Cardiac muscle cell (in vitro differentiated cells and primary cell): Measurements from ENCODE around the gene SORCS3. TPM values are rescaled to one million over a fixed set of nuclear protein-coding genes. Genes with fewer than 3 reads are reported as not detected.

Source experiments
- DNase-seq, 2 donors: peaks; one replicate each; pipeline versions ENCODE4 v3.0.0 to v3.0.0-alpha.2; 2010 to 2017; ENCODE audit warnings: low read depth in 1 of 2, low spot score in 1 of 2
- H3K27ac ChIP-seq: fragments of 200-600 bp; sonication (generic); 2 replicates; pipeline ENCODE4 v1.5.1; 2016
- H3K27me3 ChIP-seq: fragments of 200-600 bp; sonication (generic); 2 replicates; pipeline ENCODE4 v1.6.0; 2016; ENCODE audit warnings: control low read depth
- H3K36me3 ChIP-seq: fragments of 200-600 bp; sonication (generic); 2 replicates; pipeline ENCODE4 v1.5.1; 2016; ENCODE audit warnings: control low read depth
- H3K4me1 ChIP-seq: fragments of 200-600 bp; sonication (generic); 2 replicates; pipeline ENCODE4 v1.8.1; 2017; ENCODE audit warnings: low read depth, mild to moderate bottlenecking, mixed run types
- H3K4me3 ChIP-seq: fragments of 200-600 bp; sonication (generic); 2 replicates; pipeline ENCODE4 v1.5.1; 2016; ENCODE audit warnings: mild to moderate bottlenecking
- H3K9me3 ChIP-seq: fragments of 200-600 bp; sonication (generic); 2 replicates; pipeline ENCODE4 v1.5.1; 2017; ENCODE audit warnings: low read depth, mild to moderate bottlenecking, control low read depth
- CTCF ChIP-seq: IDR thresholded peaks from 2 replicates; pipeline ENCODE4 v1.5.1; 2012; ENCODE audit warnings: low read depth, mild to moderate bottlenecking, low read length
- polyA plus RNA-seq: library from polyadenylated mRNA; unstranded; fragments of >200 nt; fragmentation: Nextera tagmentation; extraction: Ambion mirVana; gene quantifications from 2 replicates; pipeline ENCODE4 v1.2.1, GENCODE V29; 2016
- total RNA-seq: library from RNA; depleted of rRNA; stranded (reverse); fragments of >200 nt; gene quantifications from 2 replicates; pipeline ENCODE4 v1.2.3, GENCODE V29; 2016

SORCS3 gene
- total and polyA plus RNA-seq, 2 experiments from 2014 or later = 9.3 to 29.1 TPM

- Histone ChIP-seq H3K36me3 (no peaks in the 10 kb centered on the region), H3K9me3 (no peaks in the 10 kb centered on the region), H3K27me3 (no peaks in the 10 kb centered on the region), H3K4me3 (no peak overlapping the region), H3K4me1 (no peaks in the 10 kb centered on the region), H3K27ac (no peak overlapping the region)
- no peak for TF ChIP-seq CTCF
- no peak for DNase-seq
These were observed 382.4 kb downstream of the SORCS3 start for GRCh38 chr10:105023211-105024111.

- DNase-seq = peak in 1 of 2 donors; percentile 1
- Histone ChIP-seq H3K36me3 (no peaks in the 10 kb centered on the region), H3K9me3 (no peaks in the 10 kb centered on the region), H3K27ac (no peak overlapping the region), H3K4me1 (no peaks in the 10 kb centered on the region), H3K4me3 (no peak overlapping the region), H3K27me3 (no peaks in the 10 kb centered on the region)
- TF ChIP-seq CTCF = no peak
These were observed 383.1 kb downstream of the SORCS3 start for GRCh38 chr10:105024184-105024583.

DNA sequence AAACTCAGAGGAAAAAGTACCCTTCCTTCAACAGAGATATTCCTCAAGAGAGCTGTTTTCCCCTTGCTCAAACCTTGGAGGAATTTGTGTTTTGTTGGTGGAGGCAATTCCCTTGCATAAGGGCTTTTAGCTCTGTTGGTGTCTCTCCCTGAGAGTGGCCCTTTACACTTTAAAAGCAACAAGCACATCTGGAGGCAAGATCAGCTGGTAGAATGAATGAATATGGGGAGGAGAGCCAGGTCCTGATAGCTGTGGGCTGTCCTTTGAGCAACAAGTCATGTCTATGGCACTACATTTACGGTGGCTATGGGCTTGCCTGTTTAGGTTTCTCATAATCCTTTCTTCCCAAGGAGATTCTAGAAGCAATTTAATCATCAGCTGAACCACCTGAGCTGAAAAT, 384.0 kb downstream of the SORCS3 start:
- no peak overlapping the region for H3K27ac ChIP-seq
- no peaks in the 10 kb centered on the region for H3K4me1 ChIP-seq
- H3K36me3 ChIP-seq = no peaks in the 10 kb centered on the region
- H3K4me3 ChIP-seq = no peak overlapping the region
- no peak for DNase-seq
- no peaks in the 10 kb centered on the region for H3K9me3 ChIP-seq
- H3K27me3 ChIP-seq = no peaks in the 10 kb centered on the region
- TF ChIP-seq CTCF = no peak

- Histone ChIP-seq H3K36me3 (no peaks in the 10 kb centered on the region), H3K9me3 (no peaks in the 10 kb centered on the region), H3K4me1 (no peaks in the 10 kb centered on the region), H3K27ac (no peak overlapping the region), H3K4me3 (no peak overlapping the region), H3K27me3 (no peaks in the 10 kb centered on the region)
- TF ChIP-seq CTCF = no peak
- no peak for DNase-seq
These were observed 385.5 kb downstream of the SORCS3 start for GRCh38 chr10:105026566-105026965.

- no peaks in the 10 kb centered on the region for H3K36me3 ChIP-seq
- TF ChIP-seq CTCF = no peak
- no peak overlapping the region for H3K4me3 ChIP-seq
- no peaks in the 10 kb centered on the region for H3K9me3 ChIP-seq
- H3K27me3 ChIP-seq = no peaks in the 10 kb centered on the region
- no peak overlapping the region for H3K27ac ChIP-seq
- no peaks in the 10 kb centered on the region for H3K4me1 ChIP-seq
- no peak for DNase-seq
These were observed 388.2 kb downstream of the SORCS3 start for GRCh38 chr10:105029286-105029685.
